CD4-positive, alpha-beta T cell treated with Interferon gamma for 1 hour (primary cell): ENCODE measurements around the gene RAB40A.
"Not testable (repeated sequence)": the region's sequence is repeated elsewhere in the genome, so short reads cannot be mapped to it uniquely, and the experiment has no call there.

Source experiments
- DNase-seq: peaks from one replicate; pipeline ENCODE4 v3.0.0-alpha.2; 2020

The RAB40A gene

DNA sequence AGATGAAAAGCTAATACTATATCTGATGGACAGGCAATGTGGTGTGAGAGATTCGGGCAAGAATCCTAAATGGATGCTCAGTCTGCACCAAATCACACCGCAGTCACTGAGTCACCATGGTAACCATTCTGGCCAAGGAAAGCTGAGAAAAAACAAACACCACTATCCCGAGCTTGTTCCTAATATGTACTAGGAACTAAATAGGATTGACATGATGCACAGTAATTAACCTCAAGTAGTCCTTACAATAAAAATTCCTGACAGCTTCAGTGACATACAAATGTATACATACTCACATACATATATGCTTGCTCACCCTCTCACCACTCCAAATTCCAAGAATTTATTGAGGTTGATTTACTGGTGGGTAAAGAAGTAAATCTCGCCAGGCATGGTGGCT lies 1.1 kb upstream of the RAB40A start:
- no peak for DNase-seq

DNA sequence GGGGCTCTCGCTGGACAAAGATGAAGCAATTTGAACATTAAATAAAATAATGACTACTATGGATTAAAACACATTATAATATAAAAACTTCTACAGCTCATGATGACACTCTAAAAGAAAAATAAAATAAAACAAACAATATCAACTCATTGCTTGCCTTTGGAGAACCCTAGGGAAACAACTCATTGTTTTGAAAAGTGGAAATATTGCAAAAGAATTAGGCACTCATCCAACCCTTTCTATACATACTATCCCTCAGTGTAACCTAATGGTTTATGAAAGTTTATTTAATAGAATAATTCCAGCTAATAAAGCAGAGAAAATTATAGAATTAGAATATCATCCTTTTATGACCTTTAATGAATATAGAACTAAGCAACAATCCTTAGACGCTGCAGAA lies 718 bp downstream of the RAB40A start:
- DNase-seq: no peak

DNA sequence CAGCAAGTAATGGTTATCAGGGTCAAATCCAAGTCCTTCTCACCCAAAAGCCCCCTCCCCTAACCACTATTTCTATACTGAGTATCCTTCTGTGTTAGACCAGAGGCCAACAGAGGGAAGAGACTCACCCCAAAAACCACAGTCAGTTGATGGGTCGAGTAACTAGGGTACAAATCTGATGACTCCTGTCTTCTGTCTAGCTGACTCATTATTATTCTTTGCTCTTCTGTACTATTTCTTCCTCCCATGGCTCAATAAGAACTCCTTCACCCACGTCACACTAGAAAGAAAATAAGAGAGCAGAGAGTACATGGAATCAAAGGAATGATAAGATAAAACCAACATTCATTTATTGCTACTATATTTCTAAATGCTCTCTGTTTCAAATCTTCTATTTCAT lies 2.0 kb downstream of the RAB40A start:
- DNase-seq: no peak

DNA sequence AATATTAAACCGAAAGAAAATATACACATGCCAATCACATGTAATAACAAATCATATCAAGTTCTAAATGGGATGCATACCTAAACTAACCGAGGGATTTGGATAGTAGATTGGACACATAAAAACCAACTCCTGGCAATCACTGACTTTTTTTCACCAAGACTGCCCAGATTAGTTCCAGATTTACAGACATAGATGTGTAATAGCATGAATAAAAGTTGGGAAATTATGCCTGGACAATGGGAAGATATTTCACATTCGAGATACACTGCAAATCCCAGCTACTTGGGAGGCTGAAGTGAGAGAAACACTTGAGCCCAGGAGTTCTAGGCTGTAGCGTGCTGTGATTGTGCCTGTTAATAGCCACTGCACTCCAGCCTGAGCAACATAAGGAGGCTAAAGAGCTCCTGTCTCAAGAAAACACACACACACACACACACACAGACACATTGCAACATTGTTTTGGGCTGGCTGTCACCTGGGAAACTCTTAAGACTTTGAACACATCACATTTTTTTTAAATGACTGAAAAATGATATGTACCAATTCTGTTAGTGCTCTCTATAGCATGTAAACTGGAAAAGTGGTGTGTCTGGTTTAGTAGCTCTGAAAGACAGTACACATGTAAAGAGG lies 5.7 kb downstream of the RAB40A start:
- no peak for DNase-seq

DNA sequence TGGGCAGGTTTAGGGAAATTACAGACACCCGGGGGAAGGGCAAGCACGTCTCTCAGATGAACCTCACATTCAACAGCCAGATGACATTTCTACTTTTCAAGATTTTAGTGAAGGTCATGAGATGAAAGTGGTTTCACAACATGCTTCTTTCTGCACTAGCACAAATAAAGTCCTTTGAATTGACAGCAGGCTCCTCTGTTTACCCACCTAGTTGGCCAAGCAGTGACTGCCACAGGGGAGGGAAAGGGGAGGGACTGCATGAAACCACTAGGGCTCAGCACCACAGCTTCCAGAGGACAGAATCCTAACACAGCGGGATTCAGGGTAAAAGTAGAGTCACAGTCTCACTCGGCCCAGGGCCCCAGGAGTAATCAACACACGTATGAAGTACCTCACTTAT lies 6.2 kb downstream of the RAB40A start:
- DNase-seq: no peak

DNA sequence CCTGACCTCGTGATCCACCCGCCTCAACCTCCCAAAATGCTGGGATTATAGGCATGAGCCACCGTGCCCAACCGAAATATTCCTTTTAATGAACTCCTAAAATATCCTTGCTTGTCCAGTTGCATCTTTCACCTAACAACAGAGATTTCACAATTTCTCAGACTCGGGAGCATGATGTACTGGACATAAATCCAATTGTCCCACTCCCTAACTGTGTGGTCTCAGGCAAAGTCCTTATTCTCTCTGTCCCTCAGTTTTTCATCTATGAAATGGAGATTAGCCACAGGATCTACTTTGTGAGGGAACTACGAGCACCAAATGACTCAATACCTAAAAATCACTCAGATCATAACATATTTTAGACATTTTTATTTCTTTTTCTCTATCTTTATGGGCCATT lies 9.3 kb downstream of the RAB40A start:
- no peak for DNase-seq

DNA sequence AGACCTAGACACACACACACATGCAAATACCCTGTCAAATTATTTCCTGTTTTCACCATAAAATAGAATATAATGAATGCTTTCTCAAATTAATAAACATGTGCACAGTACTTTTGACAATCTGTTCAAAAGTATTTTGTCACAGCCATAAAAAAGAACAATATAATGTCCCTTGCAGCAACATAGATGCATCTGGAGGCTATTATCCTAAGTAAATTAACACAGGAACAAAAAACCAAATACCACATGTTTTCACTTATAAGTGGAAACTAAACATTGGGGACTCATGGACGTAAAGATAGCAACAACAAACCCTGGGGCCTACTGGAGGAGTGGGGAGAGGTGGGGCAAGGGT lies 15.5 kb downstream of the RAB40A start:
- no peak for DNase-seq

DNA sequence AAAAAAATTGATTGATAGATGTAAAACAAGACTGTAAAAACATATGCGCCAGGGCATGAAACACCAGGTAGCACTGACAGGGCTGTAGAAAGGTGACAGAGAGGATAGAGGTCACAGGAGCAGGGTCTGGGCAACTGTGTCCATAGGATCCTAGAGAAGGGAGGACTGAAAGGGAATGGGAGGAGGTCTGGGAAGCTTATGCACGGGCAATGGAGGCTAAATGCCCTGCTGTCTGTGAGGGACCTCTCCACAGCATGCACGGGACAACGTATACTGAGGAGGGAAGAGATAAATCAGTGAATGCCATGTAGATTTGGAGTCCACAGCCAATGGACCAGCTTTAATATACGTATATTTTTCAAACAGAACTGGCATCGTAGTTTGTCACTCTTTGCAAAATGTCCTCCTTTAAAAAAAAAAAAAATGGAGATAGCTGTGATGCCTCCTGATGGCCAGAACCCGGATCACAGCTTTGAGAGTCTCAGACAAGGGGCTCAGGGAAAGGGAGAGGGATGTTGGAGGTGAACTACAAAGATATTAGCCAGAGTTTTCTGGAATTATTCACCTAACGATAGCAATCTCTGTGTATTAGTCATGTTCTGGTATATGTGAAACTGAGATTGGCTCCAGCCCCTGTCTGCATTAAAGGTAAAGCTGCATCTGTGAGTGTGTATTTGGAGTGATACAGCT lies 16.0 kb downstream of the RAB40A start:
- DNase-seq: no peak

DNA sequence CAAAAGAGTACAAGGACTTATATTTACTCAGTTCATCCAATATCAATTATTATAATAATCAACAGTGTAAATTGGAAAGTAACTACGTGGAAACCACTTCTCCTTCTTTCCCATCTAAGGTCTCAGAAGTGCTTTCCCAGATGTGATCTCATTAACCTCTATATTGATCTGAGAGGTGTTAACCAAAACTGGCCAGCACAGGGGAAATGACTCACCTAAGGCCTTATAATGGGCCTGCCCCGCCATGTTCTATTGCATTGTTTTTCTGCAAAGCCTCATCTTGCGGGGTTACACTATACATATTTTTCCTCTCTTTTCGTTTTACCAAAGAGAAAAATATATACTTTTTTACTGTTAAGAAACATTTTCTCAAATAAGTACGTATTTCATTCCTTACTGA lies 20.5 kb downstream of the RAB40A start:
- DNase-seq: no peak

DNA sequence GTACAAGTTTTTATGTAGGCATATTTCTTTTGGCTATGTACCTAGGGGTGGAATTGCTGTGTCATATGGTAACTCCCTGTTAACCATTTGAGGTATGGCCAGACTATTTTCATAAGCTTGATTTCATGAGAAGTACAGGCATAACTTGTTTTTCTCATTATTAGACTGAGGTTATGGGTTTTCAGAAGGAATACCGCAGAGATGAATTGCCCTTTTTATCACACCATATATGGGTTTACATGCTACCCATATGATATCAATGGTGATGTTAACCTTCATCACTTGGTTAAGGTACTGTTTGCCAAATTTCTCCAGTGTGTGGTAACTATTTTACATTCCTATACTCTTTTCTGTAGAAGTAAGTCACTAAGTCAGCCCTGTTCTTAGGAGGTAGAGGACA lies 23.5 kb downstream of the RAB40A start:
- no peak for DNase-seq

DNA sequence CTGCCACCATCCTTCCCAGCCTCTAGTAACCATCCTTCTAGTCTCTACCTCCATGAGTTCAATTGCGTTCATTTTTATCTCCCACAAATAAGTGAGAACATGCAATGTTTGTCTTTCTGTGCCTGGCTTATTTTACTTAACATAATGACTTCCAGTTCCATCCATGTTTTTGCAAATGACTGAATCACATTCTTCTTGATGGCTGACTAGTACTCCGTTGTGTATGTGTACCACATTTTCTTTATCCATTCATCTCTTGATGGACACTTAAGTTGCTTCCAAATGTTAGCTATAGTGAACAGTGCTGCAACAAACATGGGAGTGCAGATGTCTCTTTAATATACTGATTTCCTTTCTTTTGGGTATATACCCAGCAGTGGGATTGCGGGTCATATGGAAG lies 25.7 kb downstream of the RAB40A start:
- DNase-seq: not testable (repeated sequence)

DNA sequence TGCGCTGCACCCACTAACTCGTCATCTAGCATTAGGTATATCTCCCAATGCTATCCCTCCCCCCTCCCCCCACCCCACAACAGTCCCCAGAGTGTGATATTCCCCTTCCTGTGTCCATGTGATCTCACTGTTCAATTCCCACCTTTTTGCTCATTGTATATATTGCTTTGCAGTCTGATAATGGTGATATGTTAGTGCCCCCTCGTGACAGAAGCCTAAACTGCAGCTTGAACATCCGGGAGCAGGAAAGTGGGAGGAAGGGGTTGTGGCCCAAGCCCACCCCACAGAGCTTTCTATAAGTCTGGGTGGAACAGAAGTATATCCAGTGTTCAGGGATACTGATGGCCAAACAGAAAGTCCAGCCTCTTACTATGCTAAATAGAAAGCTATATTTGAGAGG lies 29.6 kb downstream of the RAB40A start:
- not testable (repeated sequence) for DNase-seq

DNA sequence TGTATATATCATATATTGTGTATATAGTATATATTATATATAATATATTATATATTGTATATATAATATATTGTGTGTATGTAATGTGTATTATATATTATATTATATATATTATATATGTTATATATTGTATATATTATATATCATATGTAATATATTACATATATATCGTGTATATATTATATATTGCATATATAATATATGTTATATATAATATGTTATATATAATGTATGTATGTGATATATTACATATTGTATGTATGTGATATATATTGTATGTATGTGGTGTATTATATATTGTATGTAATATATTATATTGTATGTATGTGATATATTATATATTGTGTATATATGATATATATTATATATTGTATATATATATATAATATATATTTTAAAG lies 30.5 kb downstream of the RAB40A start:
- DNase-seq: no peak

DNA sequence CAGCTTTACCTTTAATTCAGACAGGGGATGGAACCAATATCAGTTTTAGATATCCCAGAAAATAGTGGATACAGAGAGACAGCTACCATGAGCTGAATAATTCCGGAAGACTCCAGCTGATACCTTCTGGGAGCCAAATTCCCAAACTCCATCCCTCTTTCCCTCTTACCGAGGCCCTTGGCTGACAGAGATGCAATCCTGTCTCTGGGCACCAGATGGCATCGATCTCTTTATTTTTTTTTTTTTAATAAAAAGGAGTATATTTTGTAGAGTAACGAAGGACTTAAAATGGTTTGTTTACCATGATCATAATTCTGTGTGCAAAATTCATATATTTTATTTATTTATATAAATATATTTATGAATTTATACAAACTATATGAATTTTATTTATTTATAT lies 31.0 kb downstream of the RAB40A start:
- DNase-seq: no peak

DNA sequence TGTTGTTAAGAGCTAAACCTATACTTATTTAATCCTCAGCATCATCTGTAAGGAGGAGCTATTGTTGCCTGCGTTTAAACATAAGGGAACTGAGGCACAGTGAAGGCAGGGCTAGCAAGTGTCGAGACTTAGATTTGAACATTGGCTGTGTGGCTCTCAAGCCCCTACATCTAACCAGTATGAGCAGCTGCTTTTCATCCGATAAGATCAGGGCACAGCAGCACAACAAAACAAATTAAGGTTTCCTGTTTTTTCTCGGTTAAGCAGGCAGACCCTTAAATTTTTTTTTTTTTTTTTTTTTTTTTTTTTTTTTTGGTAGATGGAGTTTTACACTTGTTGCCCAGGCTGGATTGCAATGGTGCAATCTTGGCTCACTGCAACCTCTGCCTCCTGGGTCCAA lies 35.6 kb downstream of the RAB40A start:
- DNase-seq: no peak

DNA sequence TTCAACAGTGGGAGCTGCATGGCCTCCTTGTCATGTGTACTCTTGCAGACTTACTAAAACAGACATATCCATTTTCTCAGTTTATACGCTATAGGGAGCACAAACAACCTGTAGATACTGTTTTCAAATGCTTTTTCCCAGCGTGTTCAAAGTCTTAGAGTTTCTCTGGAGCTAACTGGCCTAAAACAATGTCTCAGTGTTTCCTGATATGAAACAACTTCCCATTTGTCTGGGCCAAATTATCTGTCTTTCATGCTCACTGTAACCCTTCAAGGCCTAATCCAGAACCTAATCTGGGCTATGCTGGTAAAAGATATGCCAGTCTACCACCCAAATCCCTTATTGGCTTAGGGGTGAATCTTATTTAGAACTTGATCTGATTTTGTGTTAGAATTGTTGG lies 38.8 kb downstream of the RAB40A start:
- no peak for DNase-seq

DNA sequence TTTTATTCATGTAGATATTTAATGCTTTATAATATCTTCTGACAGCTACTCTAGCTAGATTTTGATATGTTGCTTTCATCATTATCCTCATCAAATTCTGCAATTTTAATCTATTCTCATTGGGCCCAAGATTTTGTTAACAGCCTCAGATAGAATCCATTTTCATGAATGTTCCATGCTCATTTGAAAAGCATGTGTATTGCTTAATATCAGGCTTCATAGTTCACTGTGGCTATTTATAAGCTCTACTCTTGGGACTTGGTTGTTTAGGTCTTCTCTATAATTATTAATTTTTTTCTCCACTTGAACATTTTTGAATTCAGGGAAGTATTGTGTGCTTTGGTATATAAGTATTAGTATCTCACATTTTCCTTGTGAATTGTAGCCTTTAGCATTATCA lies 41.8 kb downstream of the RAB40A start:
- no peak for DNase-seq

DNA sequence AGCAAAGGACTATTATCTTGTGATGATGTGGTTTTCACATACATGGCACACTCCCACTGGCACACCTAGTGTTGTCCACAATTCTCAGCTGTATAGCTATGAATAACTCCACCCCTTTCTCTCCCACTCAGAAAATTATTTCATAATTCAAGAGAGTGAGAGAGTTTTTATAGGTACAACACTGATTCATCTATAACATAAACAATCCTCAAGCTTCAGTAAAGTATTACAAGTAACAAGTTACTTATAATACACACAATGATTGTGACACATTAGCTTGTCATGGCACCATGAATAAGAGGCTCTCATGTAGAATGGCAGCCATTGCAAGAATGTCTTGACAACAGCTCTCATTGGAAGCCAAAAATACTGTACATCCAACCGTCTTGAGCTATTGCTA lies 43.9 kb downstream of the RAB40A start:
- no peak for DNase-seq

DNA sequence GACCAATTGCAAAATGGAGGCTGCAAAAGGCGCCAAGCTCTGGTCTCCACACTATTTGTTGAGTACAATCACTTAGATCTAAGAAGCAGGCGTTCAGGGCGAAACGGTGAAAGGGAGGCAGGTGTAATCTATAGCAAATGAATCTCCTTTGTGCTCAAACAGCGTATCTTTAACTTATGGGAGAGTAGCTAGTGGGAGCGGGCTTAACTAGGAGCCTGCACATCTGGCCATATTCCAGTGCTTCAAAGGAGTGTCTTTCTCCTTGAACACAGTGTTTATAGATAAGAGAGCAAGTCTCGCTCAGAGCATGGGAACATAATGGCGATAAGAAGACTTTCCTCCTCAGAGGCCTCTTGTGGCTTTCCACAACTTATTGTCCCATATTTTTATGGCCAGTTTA lies 49.3 kb downstream of the RAB40A start:
- not testable (repeated sequence) for DNase-seq

DNA sequence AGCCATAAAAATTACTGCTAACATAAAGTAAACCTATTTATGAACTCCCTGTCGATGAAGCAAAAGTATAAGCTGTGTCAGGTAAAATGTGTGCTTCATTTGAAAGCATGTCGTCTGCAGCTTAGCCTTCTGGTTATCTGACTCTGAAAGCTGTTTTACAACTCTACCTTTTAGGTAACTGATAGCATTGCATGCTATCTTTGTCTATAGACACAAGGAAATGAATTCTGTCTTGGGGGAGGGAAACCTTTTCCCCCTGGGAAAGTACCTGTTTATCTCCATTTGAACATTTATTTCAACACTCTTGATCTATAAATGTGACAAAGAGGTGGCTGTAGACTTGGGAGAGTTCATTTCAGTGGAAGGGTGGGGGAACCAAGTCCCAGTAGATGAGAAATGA lies 51.4 kb downstream of the RAB40A start:
- DNase-seq: no peak

DNA sequence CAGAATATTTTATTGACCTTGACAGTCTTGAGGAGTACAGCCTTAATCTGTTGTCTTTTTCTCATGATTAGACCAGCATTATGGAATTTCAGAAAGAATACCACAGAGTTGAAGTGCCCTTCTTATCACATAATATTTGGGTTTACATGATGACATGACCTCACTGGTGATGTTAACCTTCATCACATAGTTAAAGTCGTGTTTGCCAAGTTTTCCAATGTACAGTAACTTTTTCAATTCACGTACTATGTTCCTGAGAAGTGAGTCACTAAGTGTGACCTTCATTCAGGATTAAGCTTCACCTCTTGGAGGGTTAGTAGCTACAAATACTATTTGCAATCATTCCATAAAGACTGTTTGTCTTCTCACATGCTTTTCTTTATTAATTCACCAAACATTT lies 52.1 kb downstream of the RAB40A start:
- DNase-seq: no peak

DNA sequence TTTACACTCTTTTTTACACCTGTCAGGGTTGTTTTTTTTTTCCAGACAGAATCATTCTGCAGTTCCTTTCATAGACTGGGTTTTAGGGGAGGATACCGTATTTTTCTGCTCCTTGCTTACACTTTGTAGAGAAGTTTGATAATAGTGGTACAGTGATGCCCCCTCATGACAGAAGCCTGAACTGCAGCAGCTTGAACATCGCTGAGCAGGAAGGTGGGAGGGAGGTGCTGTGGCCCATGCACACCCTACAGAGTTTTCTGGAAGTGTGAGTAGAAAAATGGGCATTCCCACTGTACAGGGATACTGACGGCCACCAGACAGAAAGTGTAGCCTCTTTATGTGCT lies 54.5 kb downstream of the RAB40A start:
- peak; percentile 50 for DNase-seq

DNA sequence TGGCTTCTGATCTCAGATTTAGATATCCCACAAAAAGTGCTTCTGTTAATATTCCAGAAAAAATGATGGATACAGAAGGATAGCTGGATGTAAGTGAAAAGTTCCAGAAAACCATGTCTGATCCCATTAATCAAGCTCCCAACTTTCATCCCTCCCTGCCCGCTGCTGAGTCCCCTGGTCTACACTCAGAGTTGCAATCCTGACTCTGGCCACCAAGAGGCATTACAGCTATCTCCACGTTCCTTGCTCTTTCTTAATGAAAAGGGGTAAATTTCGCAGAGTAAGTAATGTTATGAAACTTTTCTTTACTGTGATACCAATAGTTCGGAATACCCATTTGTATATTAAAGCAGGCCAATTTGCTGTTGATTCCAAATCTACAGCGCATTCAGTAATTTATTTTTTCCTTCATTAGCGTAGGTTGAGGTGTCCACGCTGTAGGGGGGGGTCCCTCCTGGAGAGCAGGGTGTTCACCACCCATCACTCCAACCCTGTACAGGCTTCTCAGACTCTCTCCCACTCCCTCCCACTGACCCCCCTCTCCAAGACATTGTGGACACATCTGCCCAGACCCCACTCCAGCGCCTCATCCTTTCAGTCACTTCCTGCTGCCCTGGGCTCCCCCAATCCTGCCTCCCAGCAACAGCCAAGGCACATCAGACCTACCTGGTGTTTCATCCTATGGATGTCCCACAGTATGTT lies 55.1 kb downstream of the RAB40A start:
- DNase-seq: no peak

DNA sequence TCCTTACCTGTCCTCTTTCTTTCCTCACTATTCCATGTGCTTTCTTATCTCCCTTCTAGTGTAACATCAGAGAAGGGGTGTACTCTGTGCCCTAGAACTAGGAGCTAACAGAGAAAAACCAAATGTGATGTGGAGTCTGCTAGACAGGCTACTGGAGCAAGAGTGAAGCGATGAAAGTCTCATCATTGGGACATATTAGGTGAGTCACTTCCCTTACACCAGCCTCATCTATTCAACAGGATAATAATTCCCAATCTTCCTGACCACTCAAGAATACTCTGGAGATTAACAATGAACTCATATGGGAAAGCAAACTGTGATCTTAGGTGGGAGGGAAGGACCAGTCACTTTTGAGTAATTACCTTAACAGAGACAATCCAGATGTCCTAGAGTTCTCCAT lies 58.1 kb downstream of the RAB40A start:
- DNase-seq: no peak
